IPS-11a (cell line): ENCODE results near the gene HLA-E.
"Not testable (repeated sequence)": the region's sequence is repeated elsewhere in the genome, so short reads cannot be mapped to it uniquely, and the experiment has no call there.

Source experiments
- H3K4me3 ChIP-seq: one replicate; pipeline ENCODE4 v1.5.1; 2013; ENCODE audit warnings: low read depth, low read length, control low read depth

The HLA-E gene

GRCh38 chr6:30480536-30481156 lies 8.7 kb upstream of the HLA-E start:
- no peak overlapping the region for H3K4me3 ChIP-seq

- peak overlapping the region; percentile 13 for H3K4me3 ChIP-seq
These were observed 7.9 kb upstream of the HLA-E start for GRCh38 chr6:30481211-30481964.

GRCh38 chr6:30481965-30482644 lies 7.2 kb upstream of the HLA-E start:
- H3K4me3 ChIP-seq, result peak overlapping the region; percentile 13

GRCh38 chr6:30483677-30484279 lies 5.5 kb upstream of the HLA-E start:
- no peak overlapping the region for H3K4me3 ChIP-seq

DNA sequence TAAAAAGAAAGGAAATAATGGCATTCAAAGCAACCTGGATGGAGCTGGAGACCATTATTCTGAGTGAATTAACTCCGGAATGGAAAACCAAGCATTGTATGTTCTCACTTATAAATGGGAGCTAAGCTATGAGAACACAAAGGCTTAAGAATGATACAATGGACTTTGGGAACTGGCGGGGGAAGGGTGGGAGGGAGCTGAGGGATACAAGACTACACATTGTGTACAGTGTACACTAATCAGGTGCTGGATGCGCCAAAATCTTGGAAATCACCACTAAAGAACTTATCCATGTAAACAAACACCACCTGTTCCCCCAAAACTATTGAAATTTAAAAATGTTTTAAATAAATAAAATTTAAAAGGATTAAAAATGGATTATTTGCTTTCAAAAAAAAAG lies 4.1 kb upstream of the HLA-E start:
- no peak overlapping the region for H3K4me3 ChIP-seq

DNA sequence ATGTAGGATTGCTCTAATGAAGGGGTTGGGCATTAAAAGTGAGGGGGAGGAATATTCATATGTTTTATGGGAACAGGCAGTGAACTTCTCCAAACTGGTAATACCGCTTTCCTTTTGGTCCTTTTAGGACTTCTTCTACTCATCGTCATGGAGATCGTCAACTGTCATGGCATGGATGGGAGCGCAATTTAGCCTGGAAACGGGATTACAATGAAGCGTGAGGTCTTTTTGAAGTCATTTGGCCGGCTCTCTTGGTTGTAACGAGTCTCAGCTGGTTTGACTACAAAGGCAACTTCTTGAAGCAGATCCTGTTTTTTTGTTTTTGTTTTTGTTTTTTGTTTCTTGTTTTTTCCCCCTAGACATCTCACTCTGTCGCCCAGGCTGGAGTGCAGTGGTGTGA lies 1.4 kb upstream of the HLA-E start:
- no peak overlapping the region for H3K4me3 ChIP-seq

- not testable (repeated sequence) for H3K4me3 ChIP-seq
These were observed 620 bp upstream of the HLA-E start for GRCh38 chr6:30488697-30489080.

GRCh38 chr6:30490026-30490876 lies 942 bp downstream of the HLA-E start:
- peak overlapping the region; percentile 83 for H3K4me3 ChIP-seq

DNA sequence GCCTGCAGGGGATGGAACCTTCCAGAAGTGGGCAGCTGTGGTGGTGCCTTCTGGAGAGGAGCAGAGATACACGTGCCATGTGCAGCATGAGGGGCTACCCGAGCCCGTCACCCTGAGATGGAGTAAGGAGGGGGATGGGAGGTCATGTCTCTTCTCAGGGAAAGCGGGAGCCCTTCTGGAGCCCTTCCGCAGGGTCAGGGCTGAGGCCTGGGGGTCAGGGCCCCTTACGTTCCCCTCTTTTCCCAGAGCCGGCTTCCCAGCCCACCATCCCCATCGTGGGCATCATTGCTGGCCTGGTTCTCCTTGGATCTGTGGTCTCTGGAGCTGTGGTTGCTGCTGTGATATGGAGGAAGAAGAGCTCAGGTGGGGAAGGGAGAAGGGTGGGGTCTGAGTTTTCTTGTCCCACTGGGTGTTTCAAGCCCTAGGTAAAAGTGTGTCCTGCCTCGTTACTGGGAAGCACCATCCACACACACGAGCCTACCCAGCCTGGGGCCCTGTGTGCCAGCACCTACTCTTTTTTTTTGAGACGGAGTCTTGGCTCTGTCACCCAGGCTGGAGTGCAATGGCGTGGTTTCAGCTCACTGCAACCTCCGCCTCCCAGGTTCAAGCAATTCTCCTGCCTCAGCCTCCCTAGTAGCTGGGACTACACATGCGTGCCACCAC lies 2.1 kb downstream of the HLA-E start:
- H3K4me3 ChIP-seq, result not testable (repeated sequence)

GRCh38 chr6:30491991-30492952 lies 3.0 kb downstream of the HLA-E start:
- no peak overlapping the region for H3K4me3 ChIP-seq

- H3K4me3 ChIP-seq, result no peak overlapping the region
These were observed 4.4 kb downstream of the HLA-E start for GRCh38 chr6:30493643-30494250.

- no peak overlapping the region for H3K4me3 ChIP-seq
These were observed 5.1 kb downstream of the HLA-E start for GRCh38 chr6:30494291-30494861.

DNA sequence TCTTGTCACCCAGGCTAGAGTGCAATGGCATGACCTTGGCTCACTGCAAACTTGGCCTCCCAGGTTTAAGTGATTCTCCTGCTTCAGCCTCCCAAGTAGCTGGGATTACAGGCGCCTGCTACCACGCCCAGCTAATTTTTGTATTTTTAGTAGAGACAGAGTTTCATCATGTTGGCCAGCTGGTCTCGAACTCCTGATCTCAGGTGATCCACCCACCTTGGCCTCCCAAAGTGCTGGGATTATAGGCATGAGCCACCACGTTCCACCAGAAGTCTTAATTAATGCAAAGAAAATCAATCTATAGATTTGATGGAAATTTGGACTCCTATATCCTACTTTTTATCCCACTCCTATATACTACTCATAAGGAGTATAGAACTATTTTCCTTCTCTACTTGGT lies 5.8 kb downstream of the HLA-E start:
- H3K4me3 ChIP-seq, result not testable (repeated sequence)

GRCh38 chr6:30495993-30496392 lies 6.7 kb downstream of the HLA-E start:
- no peak overlapping the region for H3K4me3 ChIP-seq

DNA sequence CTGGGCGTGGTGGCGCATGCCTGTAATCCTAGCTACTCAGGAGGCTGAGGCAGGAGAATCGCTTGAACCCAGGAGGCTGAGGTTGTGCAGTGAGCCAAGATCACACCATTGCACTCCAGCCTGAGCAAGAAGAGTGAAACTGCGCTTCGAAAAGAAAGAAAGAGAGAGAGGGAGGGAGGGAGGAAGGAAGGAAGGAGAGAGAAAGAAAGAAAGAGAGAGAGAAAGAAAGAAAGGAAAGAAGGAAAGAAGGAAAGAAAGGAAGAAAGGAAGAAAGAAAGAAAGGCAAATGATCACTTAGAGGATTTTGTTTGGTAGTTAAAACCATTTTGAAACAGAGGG lies 7.9 kb downstream of the HLA-E start:
- H3K4me3 ChIP-seq, result not testable (repeated sequence)

DNA sequence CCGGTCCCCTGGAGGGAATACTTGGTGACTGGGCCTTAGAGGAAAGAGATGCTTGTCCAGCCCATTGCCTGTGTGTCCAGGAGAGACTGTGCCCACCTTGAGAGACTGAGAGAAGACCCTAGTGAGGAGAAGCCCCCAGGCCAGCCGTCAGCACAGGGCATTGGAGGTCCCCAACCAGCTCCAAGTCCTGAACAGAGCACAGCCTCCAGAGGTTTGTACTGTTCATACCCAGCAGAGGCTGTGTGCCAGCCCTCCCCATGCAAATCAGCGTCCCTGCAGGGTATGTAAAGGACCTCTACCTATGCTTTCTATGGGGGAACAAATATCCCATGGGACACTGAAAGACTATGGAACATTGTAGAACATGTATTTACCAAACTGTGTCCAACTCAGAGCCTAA lies 8.4 kb downstream of the HLA-E start:
- no peak overlapping the region for H3K4me3 ChIP-seq

DNA sequence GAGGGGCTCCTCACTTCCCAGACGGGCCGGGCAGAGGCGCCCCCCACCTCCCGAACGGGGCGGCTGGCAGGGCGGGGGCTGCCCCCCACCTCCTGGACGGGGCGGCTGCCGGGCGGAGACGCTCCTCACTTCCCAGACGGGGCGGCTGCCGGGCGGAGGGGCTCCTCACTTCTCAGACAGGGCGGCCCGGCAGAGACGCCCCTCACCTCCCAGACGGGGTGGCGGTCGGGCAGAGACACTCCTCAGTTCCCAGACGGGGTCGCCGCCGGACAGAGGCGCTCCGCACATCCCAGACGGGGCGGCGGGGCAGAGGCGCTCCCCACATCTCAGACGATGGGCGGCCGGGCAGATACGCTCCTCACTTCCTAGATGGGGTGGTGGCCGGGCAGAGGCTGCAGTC lies 9.4 kb downstream of the HLA-E start:
- H3K4me3 ChIP-seq, result not testable (repeated sequence)
